GM12878 (cell line): ENCODE data around the gene CYTH3. TPM values are rescaled to one million over a fixed set of nuclear protein-coding genes. Genes with fewer than 3 reads are reported as not detected.

ENCODE experiments used
- ATAC-seq: fragments of 200-7000 bp; cut with Tn5 transposase; 3 replicates; pipeline ENCODE4 v1.9.1; 2020; ENCODE audit warnings: mild to moderate bottlenecking, moderate library complexity
- BruUV-seq: library from RNA; stranded (reverse); fragments of 400-500 nt; replicated peaks from 2 replicates; lab custom pipeline; 2021; lab: Mats Ljungman, UMichigan
- CTCF ChIA-PET: fragments of 300-600 bp; sonication (Branson Sonifier 250); formaldehyde crosslinking; extraction: SDS; loops from one replicate; lab custom pipeline; 2021; ENCODE audit warnings: inconsistent platforms; lab: Yijun Ruan, JAX
- POLR2A ChIA-PET: fragments of 350-600 bp; formaldehyde crosslinking; extraction: SDS; loops from one replicate; lab custom pipeline; 2021; ENCODE audit warnings: inconsistent platforms; lab: Charles Lee
- RAD21 ChIA-PET: fragments of 300-600 bp; sonication (Branson Sonifier 250); formaldehyde crosslinking; loops from one replicate; lab custom pipeline; 2023; ENCODE audit warnings: antibody characterized with exemption; ENCODE audit not compliant: unreplicated experiment; lab: Charles Lee
- SMC1A ChIA-PET: fragments of 300-600 bp; sonication (Branson Sonifier 250); formaldehyde crosslinking; loops from one replicate; lab custom pipeline; 2023; ENCODE audit not compliant: unreplicated experiment, uncharacterized antibody; lab: Charles Lee
- DNase-seq: peaks from one replicate; pipeline ENCODE4 v3.0.0-alpha.2; 2011; ENCODE audit warnings: low read depth, low spot score
- FAIRE-seq: peaks from 3 replicates; lab custom pipeline; 2011; peaks lifted over from hg19 to GRCh38; lab: Jason Lieb, UNC
- H2AFZ ChIP-seq: 2 replicates; pipeline ENCODE4 v1.6.0; 2011; ENCODE audit warnings: low read depth, low read length, control low read depth; ENCODE audit not compliant: control insufficient read depth
- H3K27ac ChIP-seq: 2 replicates; pipeline ENCODE4 v1.5.1; 2011; ENCODE audit warnings: control low read depth; ENCODE audit not compliant: control insufficient read depth, insufficient read depth
- H3K27me3 ChIP-seq, 2 experiments: replicated peaks in 1 of 2; 2 replicates each; pipeline versions ENCODE4 v1.6.0 to v1.6.1; 2011; ENCODE audit warnings: low read length in 1 of 2; ENCODE audit not compliant: control insufficient read depth in 2 of 2, insufficient read depth in 2 of 2
- H3K36me3 ChIP-seq, 2 experiments: 2 replicates each; pipeline ENCODE4 v1.5.1; 2011; ENCODE audit warnings: low read length in 1 of 2; ENCODE audit not compliant: control insufficient read depth in 2 of 2, insufficient read depth in 2 of 2
- H3K4me1 ChIP-seq: 2 replicates; pipeline ENCODE4 v1.6.1; 2011; ENCODE audit warnings: mild to moderate bottlenecking, low read length, moderate library complexity, mixed read lengths; ENCODE audit not compliant: control insufficient read depth, insufficient read depth
- H3K4me2 ChIP-seq: 2 replicates; pipeline ENCODE4 v1.6.0; 2011; ENCODE audit warnings: control low read depth; ENCODE audit not compliant: control insufficient read depth, insufficient read depth
- H3K4me3 ChIP-seq: fragments of 200-600 bp; sonication (generic); 2 replicates; pipeline ENCODE4 v1.5.1; 2016
- H3K79me2 ChIP-seq: 2 replicates; pipeline ENCODE4 v1.6.0; 2011; ENCODE audit warnings: low read length; ENCODE audit not compliant: control insufficient read depth, insufficient read depth
- H3K9ac ChIP-seq: 2 replicates; pipeline ENCODE4 v1.8.0; 2011; ENCODE audit warnings: low read length, control low read depth, mixed read lengths; ENCODE audit not compliant: control insufficient read depth, insufficient read depth
- H3K9me3 ChIP-seq: replicated peaks from 3 replicates; pipeline ENCODE4 v1.5.1; 2011; ENCODE audit warnings: mild to moderate bottlenecking, low read length; ENCODE audit not compliant: control insufficient read depth, insufficient read depth
- H4K20me1 ChIP-seq: 2 replicates; pipeline ENCODE4 v1.6.0; 2011; ENCODE audit not compliant: control insufficient read depth, insufficient read depth
- ASH2L ChIP-seq: fragments of 300-600, 200-600 bp; sonication (generic); IDR thresholded peaks from 2 replicates; pipeline ENCODE4 v1.6.1; 2017; ENCODE audit warnings: low read depth, mild to moderate bottlenecking, borderline replicate concordance
- BACH1 ChIP-seq: fragments of 450-650 bp; IDR thresholded peaks from 2 replicates; pipeline ENCODE4 v1.6.1; 2017; ENCODE audit warnings: mild to moderate bottlenecking, borderline replicate concordance
- EZH2 ChIP-seq: IDR thresholded peaks from 2 replicates; pipeline ENCODE4 v1.6.1; 2012; ENCODE audit warnings: low read depth, mild to moderate bottlenecking, control low read depth, inconsistent platforms, low read length, borderline replicate concordance; ENCODE audit not compliant: control insufficient read depth
- FOS ChIP-seq: IDR thresholded peaks from 3 replicates; pipeline ENCODE4 v1.6.1; 2011; ENCODE audit warnings: borderline replicate concordance; ENCODE audit not compliant: insufficient read length; ENCODE audit errors: extremely low read depth
- HDAC6 ChIP-seq: fragments of 200-600 bp; sonication (generic); IDR thresholded peaks from one replicate; pipeline ENCODE4 v1.8.0; 2017; ENCODE audit warnings: antibody characterized with exemption; ENCODE audit not compliant: unreplicated experiment
- KAT2A ChIP-seq: conservative IDR thresholded peaks from 2 replicates; pipeline ENCODE4 v1.6.1; 2011; ENCODE audit warnings: low read depth, low read length; ENCODE audit not compliant: control insufficient read depth
- MYB ChIP-seq: fragments of 150-350 bp; IDR thresholded peaks from 2 replicates; pipeline ENCODE4 v1.6.1; 2014; ENCODE audit warnings: mild to moderate bottlenecking, low read depth, low read length, borderline replicate concordance
- MYC ChIP-seq: IDR thresholded peaks from 2 replicates; pipeline ENCODE4 v1.6.1; 2011; ENCODE audit warnings: mild to moderate bottlenecking, low read length, moderate library complexity, inconsistent platforms; ENCODE audit not compliant: insufficient read depth, insufficient replicate concordance, insufficient read length, severe bottlenecking
- NBN ChIP-seq: fragments of 450-650 bp; IDR thresholded peaks from 2 replicates; pipeline ENCODE4 v1.6.1; 2016
- POLR2AphosphoS5 ChIP-seq: IDR thresholded peaks from 2 replicates; pipeline ENCODE4 v1.6.1; 2011; ENCODE audit warnings: mild to moderate bottlenecking, low read length, inconsistent platforms
- SREBF2 ChIP-seq: IDR thresholded peaks from 2 replicates; pipeline ENCODE4 v1.6.1; 2012; ENCODE audit warnings: mild to moderate bottlenecking, low read length
- STAT3 ChIP-seq: IDR thresholded peaks from 2 replicates; pipeline ENCODE4 v1.6.1; 2011; ENCODE audit warnings: low read depth, low read length, improper control_type of control experiment
- SUZ12 ChIP-seq: fragments of 200-600 bp; sonication (generic); IDR thresholded peaks from one replicate; pipeline ENCODE4 v1.6.1; 2018; ENCODE audit warnings: antibody characterized with exemption, mild to moderate bottlenecking; ENCODE audit not compliant: unreplicated experiment
- TARDBP ChIP-seq: IDR thresholded peaks from 2 replicates; pipeline ENCODE4 v1.6.1; 2016; ENCODE audit warnings: borderline replicate concordance
- WGBS: methylation state at CpG from one replicate; pipeline ENCODE4 v1.1.6; 2016; ENCODE audit warnings: low lambda C conversion rate; ENCODE audit not compliant: insufficient replicate concordance, insufficient coverage; ENCODE audit errors: missing lambda C conversion rate; 5-methylcytosine and 5-hydroxymethylcytosine counted together
- in situ Hi-C: fragments of 300-500 bp; cut with MboI; formaldehyde crosslinking; loops from 9 replicates; pipeline ENCODE4 v1.14.3; 2018; ENCODE audit warnings: mixed read lengths
- intact Hi-C: fragments of 100-400 bp; cut with micrococcal nuclease; formaldehyde crosslinking; loops from one replicate; pipeline ENCODE4 v1.14.2; 2022; ENCODE audit not compliant: unreplicated experiment
- polyA plus RNA-seq, 11 experiments: library from polyadenylated mRNA; depleted of rRNA in 4 of 11; unstranded in 6 of 11; stranded (reverse) in 5 of 11; fragments of >200 nt; fragmentation: Nextera tagmentation in 4 of 11; fragmentation: Illumina TruSeq in 1 of 11; extraction: Ambion mirVana in 4 of 11; extraction: Trizol in 1 of 11; gene quantifications; 1 replicate in 1 of 11; 2 replicates in 10 of 11; pipeline versions ENCODE4 v1.2.1 to v1.2.3, GENCODE V29; 2011 to 2016; ENCODE audit warnings: inconsistent platforms in 2 of 11, missing spikeins in 2 of 11, low read depth in 1 of 11
- total RNA-seq, 4 experiments: library from RNA; depleted of rRNA in 3 of 4; stranded (reverse); fragments of >200 nt in 3 of 4; fragmentation: Illumina TruSeq in 1 of 4; extraction: Trizol in 1 of 4; gene quantifications; 2 replicates each; pipeline versions ENCODE4 v1.2.1 to v1.2.3, GENCODE V29; 2013 to 2021
- TF ChIP-seq, protein P1 (sequence below): IDR thresholded peaks from 2 replicates; pipeline ENCODE4 v1.6.1; 2012; ENCODE audit warnings: improper control_type of control experiment, low read depth, low read length; ENCODE audit not compliant: insufficient replicate concordance
- TF ChIP-seq, protein P2 (sequence below), 3 experiments: IDR thresholded peaks in 2 of 3; conservative IDR thresholded peaks in 1 of 3; 2 replicates each; pipeline ENCODE4 v1.5.1; 2011; ENCODE audit warnings: low read depth in 3 of 3, low read length in 3 of 3, mild to moderate bottlenecking in 3 of 3, control low read depth in 2 of 3, moderate library complexity in 2 of 3, inconsistent platforms in 1 of 3, mixed read lengths in 1 of 3; ENCODE audit not compliant: control insufficient read depth in 2 of 3, insufficient read depth in 1 of 3; ENCODE audit errors: extremely low read depth in 1 of 3

CYTH3 gene
- total and polyA plus RNA-seq, 10 of the 15 experiments (the other 5 are each of a cell fraction or from before 2014, with no cell fraction given): 0.45 to 28.2 (median 15.7) TPM

DNA sequence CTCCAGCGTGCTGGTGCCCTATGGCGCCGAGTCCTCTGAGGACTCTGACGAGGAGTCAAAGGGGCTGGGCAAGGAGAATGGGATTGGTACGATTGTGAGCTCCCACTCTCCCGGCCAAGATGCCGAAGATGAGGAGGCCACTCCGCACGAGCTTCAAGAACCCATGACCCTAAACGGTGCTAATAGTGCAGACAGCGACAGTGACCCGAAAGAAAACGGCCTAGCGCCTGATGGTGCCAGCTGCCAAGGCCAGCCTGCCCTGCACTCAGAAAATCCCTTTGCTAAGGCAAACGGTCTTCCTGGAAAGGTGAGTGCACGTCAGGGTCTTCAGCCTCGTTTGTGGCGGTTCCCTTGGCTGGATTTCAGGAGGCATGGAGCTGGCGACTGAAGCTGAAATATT lies 122.4 kb downstream of the CYTH3 start:
- H3K9ac ChIP-seq: no peak overlapping the region
- H3K4me1 ChIP-seq: no peaks in the 10 kb centered on the region
- intact Hi-C loops: no loop called here
- no peak overlapping the region for H3K4me3 ChIP-seq
- 94% methylated on average over 19 of the region's 19 CpGs for WGBS
- ATAC-seq (no peak), FAIRE-seq (no peak), DNase-seq (no peak)
- peaks cover 26 to 30% of the 10 kb centered on the region in 2 experiments for H3K36me3 ChIP-seq
- no peaks in the 10 kb centered on the region for H4K20me1 ChIP-seq
- POLR2A ChIA-PET: no interaction called here
- no peak overlapping the region for H2AFZ ChIP-seq
- H3K79me2 ChIP-seq: no peaks in the 10 kb centered on the region
- BruUV-seq: TSS peak; percentile 54
- no peaks in the 10 kb centered on the region for H3K9me3 ChIP-seq
- no peaks in the 10 kb centered on the region for H3K27me3 ChIP-seq
- no peak overlapping the region for H3K4me2 ChIP-seq
- no peak overlapping the region for H3K27ac ChIP-seq
- in situ Hi-C loops: no loop called here
- RAD21 ChIA-PET: interaction anchor here (0.7 kb wide), 1 partner anchor 95 kb away, joined by 3 read pairs; no protein-coding TSS in a partner anchor
- CTCF ChIA-PET: interaction anchor here (1.2 kb wide), 1 partner anchor 174 kb away, joined by 3 read pairs; no protein-coding TSS in a partner anchor
- SMC1A ChIA-PET: no interaction called here
- no peak for TF ChIP-seq TARDBP
- no peak for TF ChIP-seq STAT3
- no peak for TF ChIP-seq NBN
- TF ChIP-seq HDAC6: no peak
- no peak for TF ChIP-seq MYB
- no peak for TF ChIP-seq MYC
- TF ChIP-seq EZH2: no peak
- TF ChIP-seq SREBF2: no peak
- TF ChIP-seq, protein P1, sequence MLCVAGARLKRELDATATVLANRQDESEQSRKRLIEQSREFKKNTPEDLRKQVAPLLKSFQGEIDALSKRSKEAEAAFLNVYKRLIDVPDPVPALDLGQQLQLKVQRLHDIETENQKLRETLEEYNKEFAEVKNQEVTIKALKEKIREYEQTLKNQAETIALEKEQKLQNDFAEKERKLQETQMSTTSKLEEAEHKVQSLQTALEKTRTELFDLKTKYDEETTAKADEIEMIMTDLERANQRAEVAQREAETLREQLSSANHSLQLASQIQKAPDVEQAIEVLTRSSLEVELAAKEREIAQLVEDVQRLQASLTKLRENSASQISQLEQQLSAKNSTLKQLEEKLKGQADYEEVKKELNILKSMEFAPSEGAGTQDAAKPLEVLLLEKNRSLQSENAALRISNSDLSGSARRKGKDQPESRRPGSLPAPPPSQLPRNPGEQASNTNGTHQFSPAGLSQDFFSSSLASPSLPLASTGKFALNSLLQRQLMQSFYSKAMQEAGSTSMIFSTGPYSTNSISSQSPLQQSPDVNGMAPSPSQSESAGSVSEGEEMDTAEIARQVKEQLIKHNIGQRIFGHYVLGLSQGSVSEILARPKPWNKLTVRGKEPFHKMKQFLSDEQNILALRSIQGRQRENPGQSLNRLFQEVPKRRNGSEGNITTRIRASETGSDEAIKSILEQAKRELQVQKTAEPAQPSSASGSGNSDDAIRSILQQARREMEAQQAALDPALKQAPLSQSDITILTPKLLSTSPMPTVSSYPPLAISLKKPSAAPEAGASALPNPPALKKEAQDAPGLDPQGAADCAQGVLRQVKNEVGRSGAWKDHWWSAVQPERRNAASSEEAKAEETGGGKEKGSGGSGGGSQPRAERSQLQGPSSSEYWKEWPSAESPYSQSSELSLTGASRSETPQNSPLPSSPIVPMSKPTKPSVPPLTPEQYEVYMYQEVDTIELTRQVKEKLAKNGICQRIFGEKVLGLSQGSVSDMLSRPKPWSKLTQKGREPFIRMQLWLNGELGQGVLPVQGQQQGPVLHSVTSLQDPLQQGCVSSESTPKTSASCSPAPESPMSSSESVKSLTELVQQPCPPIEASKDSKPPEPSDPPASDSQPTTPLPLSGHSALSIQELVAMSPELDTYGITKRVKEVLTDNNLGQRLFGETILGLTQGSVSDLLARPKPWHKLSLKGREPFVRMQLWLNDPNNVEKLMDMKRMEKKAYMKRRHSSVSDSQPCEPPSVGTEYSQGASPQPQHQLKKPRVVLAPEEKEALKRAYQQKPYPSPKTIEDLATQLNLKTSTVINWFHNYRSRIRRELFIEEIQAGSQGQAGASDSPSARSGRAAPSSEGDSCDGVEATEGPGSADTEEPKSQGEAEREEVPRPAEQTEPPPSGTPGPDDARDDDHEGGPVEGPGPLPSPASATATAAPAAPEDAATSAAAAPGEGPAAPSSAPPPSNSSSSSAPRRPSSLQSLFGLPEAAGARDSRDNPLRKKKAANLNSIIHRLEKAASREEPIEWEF: no peak
- no peak for TF ChIP-seq POLR2AphosphoS5
- TF ChIP-seq KAT2A: no peak
- TF ChIP-seq SUZ12: no peak
- no peak for TF ChIP-seq ASH2L
- TF ChIP-seq, protein P2, sequence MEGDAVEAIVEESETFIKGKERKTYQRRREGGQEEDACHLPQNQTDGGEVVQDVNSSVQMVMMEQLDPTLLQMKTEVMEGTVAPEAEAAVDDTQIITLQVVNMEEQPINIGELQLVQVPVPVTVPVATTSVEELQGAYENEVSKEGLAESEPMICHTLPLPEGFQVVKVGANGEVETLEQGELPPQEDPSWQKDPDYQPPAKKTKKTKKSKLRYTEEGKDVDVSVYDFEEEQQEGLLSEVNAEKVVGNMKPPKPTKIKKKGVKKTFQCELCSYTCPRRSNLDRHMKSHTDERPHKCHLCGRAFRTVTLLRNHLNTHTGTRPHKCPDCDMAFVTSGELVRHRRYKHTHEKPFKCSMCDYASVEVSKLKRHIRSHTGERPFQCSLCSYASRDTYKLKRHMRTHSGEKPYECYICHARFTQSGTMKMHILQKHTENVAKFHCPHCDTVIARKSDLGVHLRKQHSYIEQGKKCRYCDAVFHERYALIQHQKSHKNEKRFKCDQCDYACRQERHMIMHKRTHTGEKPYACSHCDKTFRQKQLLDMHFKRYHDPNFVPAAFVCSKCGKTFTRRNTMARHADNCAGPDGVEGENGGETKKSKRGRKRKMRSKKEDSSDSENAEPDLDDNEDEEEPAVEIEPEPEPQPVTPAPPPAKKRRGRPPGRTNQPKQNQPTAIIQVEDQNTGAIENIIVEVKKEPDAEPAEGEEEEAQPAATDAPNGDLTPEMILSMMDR (IDR thresholded peaks at IDR 0.05 in 2 of 3, conservative IDR thresholded peaks at IDR 0.05 in 1 of 3; ENCODE audit: control insufficient read depth in 2 of 3, extremely low read depth in 1 of 3, insufficient read depth in 1 of 3, low read depth in 3 of 3, low read length in 3 of 3): no peak
- no peak for TF ChIP-seq BACH1
- no peak for TF ChIP-seq FOS
